HCT116 (cell line): Measurements from ENCODE around the gene NARF. TPM values are rescaled to one million over a fixed set of nuclear protein-coding genes. Genes with fewer than 3 reads are reported as not detected.

ENCODE experiments used
- ATAC-seq: fragments of 200-7000 bp; cut with Tn5 transposase; 2 replicates; pipeline ENCODE4 v1.9.1; 2020; ENCODE audit warnings: mild to moderate bottlenecking, moderate library complexity
- BruUV-seq: library from RNA; stranded (reverse); fragments of 400-500 nt; replicated peaks from 2 replicates; lab custom pipeline; 2021; lab: Mats Ljungman, UMichigan
- CTCF ChIA-PET: fragments of 300-600 bp; sonication (Branson Sonifier 250); formaldehyde crosslinking; loops from one replicate; lab custom pipeline; 2021; ENCODE audit warnings: antibody characterized with exemption; lab: Charles Lee
- POLR2A ChIA-PET: fragments of 300-600, 350-600 bp; sonication (Branson Sonifier 250); formaldehyde crosslinking; loops from one replicate; lab custom pipeline; 2021; ENCODE audit warnings: antibody characterized with exemption; lab: Charles Lee
- RAD21 ChIA-PET, 2 experiments: fragments of 300-600 bp; sonication (Branson Sonifier 250); formaldehyde crosslinking; loops; one replicate each; lab custom pipeline; 2023; ENCODE audit warnings: low total read pairs in 2 of 2; ENCODE audit not compliant: uncharacterized antibody in 2 of 2, unreplicated experiment in 2 of 2, low non-redundant PET in 1 of 2; lab: Charles Lee
- DNase-seq: peaks from one replicate; pipeline ENCODE4 v3.0.0-alpha.2; 2010; ENCODE audit warnings: low read depth, low spot score
- H2AFZ ChIP-seq: fragments of 200-600 bp; shearing (Covaris generic), sonication (generic); 2 replicates; pipeline ENCODE4 v1.6.1; 2017; ENCODE audit warnings: low read depth, mixed run types, mixed read lengths, antibody characterized with exemption, low read length; ENCODE audit not compliant: poor library complexity, severe bottlenecking
- H3K27ac ChIP-seq: 2 replicates; pipeline ENCODE4 v1.5.1; 2012; ENCODE audit warnings: low read depth, low read length
- H3K27me3 ChIP-seq: fragments of 200-600 bp; sonication (generic); 2 replicates; pipeline ENCODE4 v1.6.1; 2016; ENCODE audit warnings: mixed run types, low read length, mixed read lengths; ENCODE audit not compliant: insufficient read depth
- H3K36me3 ChIP-seq, 2 experiments: fragments of 200-500 bp in 1 of 2; fragments of 200-600 bp in 1 of 2; sonication (Bioruptor generic) in 1 of 2; sonication (generic) in 1 of 2; 2 replicates each; pipeline versions ENCODE4 v1.5.1 to v1.6.1; 2014 to 2016; ENCODE audit warnings: low read length in 2 of 2, inconsistent platforms in 1 of 2, mixed read lengths in 1 of 2, mixed run types in 1 of 2; ENCODE audit not compliant: insufficient read depth in 2 of 2, control insufficient read depth in 1 of 2
- H3K4me1 ChIP-seq, 2 experiments: fragments of 200-600 bp in 1 of 2; sonication (generic) in 1 of 2; 2 replicates each; pipeline versions ENCODE4 v1.5.1 to v1.6.1; 2012 to 2017; ENCODE audit warnings: low read length in 2 of 2, inconsistent platforms in 1 of 2, mild to moderate bottlenecking in 1 of 2, mixed read lengths in 1 of 2, mixed run types in 1 of 2, moderate library complexity in 1 of 2; ENCODE audit not compliant: insufficient read depth in 2 of 2, control insufficient read depth in 1 of 2
- H3K4me2 ChIP-seq: fragments of 200-600 bp; sonication (generic); 2 replicates; pipeline ENCODE4 v1.6.1; 2017; ENCODE audit warnings: mixed run types, low read length, mixed read lengths
- H3K4me3 ChIP-seq, 2 experiments: fragments of 200-600 bp in 1 of 2; sonication (generic) in 1 of 2; replicated peaks in 1 of 2; 2 replicates each; pipeline ENCODE4 v1.5.1; 2011 to 2016; ENCODE audit warnings: low read length in 2 of 2, control low read depth in 1 of 2, low read depth in 1 of 2, mild to moderate bottlenecking in 1 of 2, mixed read lengths in 1 of 2, mixed run types in 1 of 2
- H3K79me2 ChIP-seq: fragments of 200-600 bp; sonication (generic); 2 replicates; pipeline ENCODE4 v1.6.1; 2017; ENCODE audit warnings: mild to moderate bottlenecking, mixed run types, low read length, moderate library complexity, mixed read lengths; ENCODE audit not compliant: insufficient read depth
- H3K9ac ChIP-seq: fragments of 200-600 bp; sonication (generic); 2 replicates; pipeline ENCODE4 v1.6.1; 2016; ENCODE audit warnings: low read length, mixed read lengths
- H3K9me2 ChIP-seq: fragments of 200-600 bp; sonication (generic), shearing (Covaris generic); 2 replicates; pipeline ENCODE4 v1.6.1; 2017; ENCODE audit warnings: mixed run types, mild to moderate bottlenecking, moderate library complexity; ENCODE audit not compliant: insufficient read depth
- H3K9me3 ChIP-seq, 2 experiments: fragments of 200-500 bp in 1 of 2; fragments of 200-600 bp in 1 of 2; sonication (Bioruptor generic) in 1 of 2; sonication (generic) in 1 of 2; 2 replicates each; pipeline ENCODE4 v1.6.1; 2014 to 2017; ENCODE audit warnings: low read length in 2 of 2, mixed read lengths in 2 of 2, inconsistent platforms in 1 of 2, low read depth in 1 of 2, mild to moderate bottlenecking in 1 of 2, mixed run types in 1 of 2, moderate library complexity in 1 of 2; ENCODE audit not compliant: control insufficient read depth in 1 of 2, insufficient read depth in 1 of 2
- H4K20me1 ChIP-seq: fragments of 200-600 bp; sonication (generic), shearing (Covaris generic); 2 replicates; pipeline ENCODE4 v1.6.1; 2017; ENCODE audit warnings: mixed run types, mild to moderate bottlenecking, moderate library complexity; ENCODE audit not compliant: insufficient read depth
- CBX3 ChIP-seq: IDR thresholded peaks from 2 replicates; pipeline ENCODE4 v1.6.1; 2012; ENCODE audit warnings: low read depth
- CEBPB ChIP-seq: IDR thresholded peaks from 2 replicates; pipeline ENCODE4 v1.6.1; 2012; ENCODE audit warnings: low read depth
- EGR1 ChIP-seq: IDR thresholded peaks from 2 replicates; pipeline ENCODE4 v1.6.1; 2012; ENCODE audit warnings: low read depth
- ELF1 ChIP-seq: IDR thresholded peaks from 2 replicates; pipeline ENCODE4 v1.6.1; 2012; ENCODE audit warnings: low read depth, borderline replicate concordance
- EZH2 ChIP-seq: fragments of 200-600 bp; sonication (generic); IDR thresholded peaks from 2 replicates; pipeline ENCODE4 v1.6.1; 2017; ENCODE audit warnings: antibody characterized with exemption, mixed run types
- EZH2phosphoT487 ChIP-seq: fragments of 200-600 bp; IDR thresholded peaks from 2 replicates; pipeline ENCODE4 v1.6.1; 2018; ENCODE audit warnings: antibody characterized with exemption, borderline replicate concordance
- FOSL1 ChIP-seq: IDR thresholded peaks from 2 replicates; pipeline ENCODE4 v1.6.1; 2012; ENCODE audit warnings: low read depth
- JUND ChIP-seq: IDR thresholded peaks from 2 replicates; pipeline ENCODE4 v1.6.1; 2012
- POLR2A ChIP-seq: IDR thresholded peaks from 2 replicates; pipeline ENCODE4 v1.7.0; 2011; ENCODE audit warnings: borderline replicate concordance; ENCODE audit not compliant: insufficient read depth, insufficient read length; ENCODE audit errors: extremely low read depth
- RAD21 ChIP-seq: IDR thresholded peaks from 2 replicates; pipeline ENCODE4 v1.6.1; 2012; ENCODE audit warnings: low read depth, mild to moderate bottlenecking
- SP1 ChIP-seq: IDR thresholded peaks from 2 replicates; pipeline ENCODE4 v1.6.1; 2012; ENCODE audit warnings: low read depth
- TCF7L2 ChIP-seq: IDR thresholded peaks from 2 replicates; pipeline ENCODE4 v1.7.0; 2011; ENCODE audit warnings: borderline replicate concordance, inconsistent platforms; ENCODE audit not compliant: insufficient read depth, insufficient read length; ENCODE audit errors: extremely low read depth
- YY1 ChIP-seq: IDR thresholded peaks from 2 replicates; pipeline ENCODE4 v1.6.1; 2011; ENCODE audit warnings: low read length, low read depth, moderate library complexity, mild to moderate bottlenecking; ENCODE audit not compliant: insufficient replicate concordance; ENCODE audit errors: extremely low read depth
- ZFX ChIP-seq: fragments of 450-650 bp; IDR thresholded peaks from 2 replicates; pipeline ENCODE4 v1.6.1; 2017
- ZNF274 ChIP-seq: fragments of 200-500 bp; sonication (Bioruptor generic); IDR thresholded peaks from 2 replicates; pipeline ENCODE4 v1.6.1; 2014; ENCODE audit warnings: mild to moderate bottlenecking, low read depth, low read length, inconsistent platforms
- intact Hi-C: fragments of 100-400 bp; cut with micrococcal nuclease; formaldehyde crosslinking; loops from 2 replicates; pipeline ENCODE4 v1.10.0; 2022
- total RNA-seq: library from RNA; stranded (reverse); gene quantifications from one replicate; pipeline ENCODE4 v1.2.1, GENCODE V29; 2021; ENCODE audit not compliant: unreplicated experiment
- TF ChIP-seq, protein P1 (sequence below): IDR thresholded peaks from 2 replicates; pipeline ENCODE4 v1.6.1; 2011; ENCODE audit warnings: mild to moderate bottlenecking, low read length, moderate library complexity; ENCODE audit not compliant: insufficient replicate concordance; ENCODE audit errors: extremely low read depth
- TF ChIP-seq, protein P2 (sequence below): IDR thresholded peaks from 2 replicates; pipeline ENCODE4 v1.6.1; 2012; ENCODE audit warnings: low read depth
- TF ChIP-seq, protein P3 (sequence below): IDR thresholded peaks from 2 replicates; pipeline ENCODE4 v1.6.1; 2012

NARF gene
- total RNA-seq, 1 experiment from 2014 or later, result 91.8 TPM

DNA sequence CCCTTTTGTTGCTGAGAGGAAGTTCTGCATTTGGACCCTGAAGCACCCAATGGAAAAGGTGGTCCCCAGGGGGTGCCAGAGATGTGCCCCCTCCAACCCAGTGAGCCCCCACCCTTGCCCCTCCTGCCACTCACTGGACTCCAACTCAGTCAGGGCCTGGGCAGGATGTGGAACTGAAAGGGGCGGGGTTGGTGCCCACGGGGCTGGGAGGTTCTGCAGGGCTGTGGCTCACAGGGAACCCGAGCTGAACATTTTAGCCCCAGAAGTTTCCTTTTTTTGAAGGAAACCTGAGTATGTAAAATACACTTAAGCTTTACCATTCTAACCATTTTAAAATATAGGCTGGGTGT is 24.4 kb upstream of the NARF start (continued):
- TF ChIP-seq, protein P1, sequence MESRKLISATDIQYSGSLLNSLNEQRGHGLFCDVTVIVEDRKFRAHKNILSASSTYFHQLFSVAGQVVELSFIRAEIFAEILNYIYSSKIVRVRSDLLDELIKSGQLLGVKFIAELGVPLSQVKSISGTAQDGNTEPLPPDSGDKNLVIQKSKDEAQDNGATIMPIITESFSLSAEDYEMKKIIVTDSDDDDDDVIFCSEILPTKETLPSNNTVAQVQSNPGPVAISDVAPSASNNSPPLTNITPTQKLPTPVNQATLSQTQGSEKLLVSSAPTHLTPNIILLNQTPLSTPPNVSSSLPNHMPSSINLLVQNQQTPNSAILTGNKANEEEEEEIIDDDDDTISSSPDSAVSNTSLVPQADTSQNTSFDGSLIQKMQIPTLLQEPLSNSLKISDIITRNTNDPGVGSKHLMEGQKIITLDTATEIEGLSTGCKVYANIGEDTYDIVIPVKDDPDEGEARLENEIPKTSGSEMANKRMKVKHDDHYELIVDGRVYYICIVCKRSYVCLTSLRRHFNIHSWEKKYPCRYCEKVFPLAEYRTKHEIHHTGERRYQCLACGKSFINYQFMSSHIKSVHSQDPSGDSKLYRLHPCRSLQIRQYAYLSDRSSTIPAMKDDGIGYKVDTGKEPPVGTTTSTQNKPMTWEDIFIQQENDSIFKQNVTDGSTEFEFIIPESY, result no peak
- TF ChIP-seq, protein P2, sequence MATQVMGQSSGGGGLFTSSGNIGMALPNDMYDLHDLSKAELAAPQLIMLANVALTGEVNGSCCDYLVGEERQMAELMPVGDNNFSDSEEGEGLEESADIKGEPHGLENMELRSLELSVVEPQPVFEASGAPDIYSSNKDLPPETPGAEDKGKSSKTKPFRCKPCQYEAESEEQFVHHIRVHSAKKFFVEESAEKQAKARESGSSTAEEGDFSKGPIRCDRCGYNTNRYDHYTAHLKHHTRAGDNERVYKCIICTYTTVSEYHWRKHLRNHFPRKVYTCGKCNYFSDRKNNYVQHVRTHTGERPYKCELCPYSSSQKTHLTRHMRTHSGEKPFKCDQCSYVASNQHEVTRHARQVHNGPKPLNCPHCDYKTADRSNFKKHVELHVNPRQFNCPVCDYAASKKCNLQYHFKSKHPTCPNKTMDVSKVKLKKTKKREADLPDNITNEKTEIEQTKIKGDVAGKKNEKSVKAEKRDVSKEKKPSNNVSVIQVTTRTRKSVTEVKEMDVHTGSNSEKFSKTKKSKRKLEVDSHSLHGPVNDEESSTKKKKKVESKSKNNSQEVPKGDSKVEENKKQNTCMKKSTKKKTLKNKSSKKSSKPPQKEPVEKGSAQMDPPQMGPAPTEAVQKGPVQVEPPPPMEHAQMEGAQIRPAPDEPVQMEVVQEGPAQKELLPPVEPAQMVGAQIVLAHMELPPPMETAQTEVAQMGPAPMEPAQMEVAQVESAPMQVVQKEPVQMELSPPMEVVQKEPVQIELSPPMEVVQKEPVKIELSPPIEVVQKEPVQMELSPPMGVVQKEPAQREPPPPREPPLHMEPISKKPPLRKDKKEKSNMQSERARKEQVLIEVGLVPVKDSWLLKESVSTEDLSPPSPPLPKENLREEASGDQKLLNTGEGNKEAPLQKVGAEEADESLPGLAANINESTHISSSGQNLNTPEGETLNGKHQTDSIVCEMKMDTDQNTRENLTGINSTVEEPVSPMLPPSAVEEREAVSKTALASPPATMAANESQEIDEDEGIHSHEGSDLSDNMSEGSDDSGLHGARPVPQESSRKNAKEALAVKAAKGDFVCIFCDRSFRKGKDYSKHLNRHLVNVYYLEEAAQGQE, result no peak
- TF ChIP-seq CBX3, result no peak
- TF ChIP-seq YY1, result no peak
- no peak for TF ChIP-seq ELF1
- TF ChIP-seq FOSL1, result no peak
- TF ChIP-seq EZH2, result no peak
- no peak for TF ChIP-seq POLR2A

DNA sequence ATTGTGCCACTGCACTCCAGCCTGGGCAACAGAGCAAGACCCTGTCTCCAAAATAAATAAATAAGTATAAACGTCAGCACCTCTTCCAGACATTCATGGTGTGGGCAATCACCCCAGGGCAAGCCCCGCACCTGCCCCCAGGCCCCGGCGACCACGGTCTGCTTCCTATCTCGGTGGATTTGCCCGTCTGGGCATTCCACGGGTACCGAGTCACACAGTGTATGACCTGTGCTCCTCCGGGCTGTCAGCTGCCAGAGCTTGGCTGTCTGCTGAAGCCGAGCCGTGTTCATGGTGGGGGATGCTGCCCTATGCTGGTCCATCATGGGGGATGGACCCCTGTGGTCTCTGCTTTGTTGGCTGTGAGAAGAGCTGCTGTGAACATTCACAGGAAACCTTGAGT is 23.4 kb upstream of the NARF start:
- H3K9me2 ChIP-seq, result no peaks in the 10 kb centered on the region
- ChIA-PET RAD21 (no interaction called here), CTCF (no interaction called here), POLR2A (no interaction called here)
- no peak overlapping the region for H2AFZ ChIP-seq
- no peaks in the 10 kb centered on the region for H3K79me2 ChIP-seq
- no peak overlapping the region for H3K9ac ChIP-seq
- BruUV-seq, result no TSS peak
- H3K9me3 ChIP-seq, result no peaks in the 10 kb centered on the region
- no peaks in the 10 kb centered on the region for H3K4me1 ChIP-seq
- no peaks in the 10 kb centered on the region for H3K27me3 ChIP-seq
- H3K4me3 ChIP-seq, result no peak overlapping the region
- DNase-seq, result no peak
- intact Hi-C loops, result no loop called here
- no peaks in the 10 kb centered on the region for H4K20me1 ChIP-seq
- ATAC-seq, result no peak
- H3K36me3 ChIP-seq, result 0 out of 4 replicates have a peak, but pooled peaks cover 0 to 2% of the 10 kb centered on the region in 2 experiments
- no peak overlapping the region for H3K4me2 ChIP-seq
- H3K27ac ChIP-seq, result no peak overlapping the region
- TF ChIP-seq EGR1, result no peak
- no peak for TF ChIP-seq TCF7L2
- no peak for TF ChIP-seq JUND
- no peak for TF ChIP-seq EZH2
- TF ChIP-seq, protein P3, sequence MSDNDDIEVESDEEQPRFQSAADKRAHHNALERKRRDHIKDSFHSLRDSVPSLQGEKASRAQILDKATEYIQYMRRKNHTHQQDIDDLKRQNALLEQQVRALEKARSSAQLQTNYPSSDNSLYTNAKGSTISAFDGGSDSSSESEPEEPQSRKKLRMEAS, result no peak
- no peak for TF ChIP-seq SP1
- TF ChIP-seq POLR2A, result no peak
- TF ChIP-seq CBX3, result no peak
- no peak for TF ChIP-seq EZH2phosphoT487
- no peak for TF ChIP-seq ZNF274
- no peak for TF ChIP-seq RAD21
- TF ChIP-seq, protein P2, result no peak
- no peak for TF ChIP-seq CEBPB
- TF ChIP-seq ZFX, result no peak
